Measurements from ENCODE around the gene ATP5MC2. TPM values are rescaled to one million over a fixed set of nuclear protein-coding genes. Genes with fewer than 3 reads are reported as not detected.

The ATP5MC2 gene
- total RNA-seq, 1 experiment from 2014 or later: 304 TPM

- no peaks in the 10 kb centered on the region for H3K27me3 ChIP-seq (ENCODE audit: insufficient read depth, low read length)
- no peak for ATAC-seq
- BruUV-seq (replicated peaks): no TSS peak
- TF ChIP-seq TCF7L2 (IDR thresholded peaks at IDR 0.05; ENCODE audit: borderline replicate concordance, extremely low read depth, insufficient read depth, insufficient read length) (no peak), ZFX (IDR thresholded peaks at IDR 0.05) (no peak)
- ChIA-PET CTCF (no interaction called here), RAD21 (ENCODE audit: low non-redundant PET in 1 of 2, low total read pairs in 2 of 2, uncharacterized antibody in 2 of 2, unreplicated experiment in 2 of 2) (no interaction called here), POLR2A (interaction anchor here (1.2 kb wide), 1 partner anchor 11 kb away, joined by 3 read pairs; no protein-coding TSS in a partner anchor)
- no peak overlapping the region for H3K9ac ChIP-seq (ENCODE audit: low read length)
- no peaks in the 10 kb centered on the region for H4K20me1 ChIP-seq (ENCODE audit: insufficient read depth)
- H3K4me2 ChIP-seq (ENCODE audit: low read length): no peak overlapping the region
- H3K27ac ChIP-seq (ENCODE audit: low read depth, low read length): no peak overlapping the region
- H3K36me3 ChIP-seq (ENCODE audit: control insufficient read depth in 1 of 2, insufficient read depth in 2 of 2, low read length in 2 of 2): no peaks in the 10 kb centered on the region
- no peaks in the 10 kb centered on the region for H3K9me2 ChIP-seq (ENCODE audit: insufficient read depth)
- no peaks in the 10 kb centered on the region for H3K79me2 ChIP-seq (ENCODE audit: insufficient read depth, low read length)
- H3K4me3 ChIP-seq (replicated peaks in 1 of 2; ENCODE audit: low read depth in 1 of 2, low read length in 2 of 2): no peak overlapping the region
- H2AFZ ChIP-seq (ENCODE audit: low read depth, low read length, poor library complexity, severe bottlenecking): no peak overlapping the region
- H3K9me3 ChIP-seq (ENCODE audit: control insufficient read depth in 1 of 2, insufficient read depth in 1 of 2, low read depth in 1 of 2, low read length in 2 of 2): no peaks in the 10 kb centered on the region
- intact Hi-C loops (cut with micrococcal nuclease): no loop called here
- no peaks in the 10 kb centered on the region for H3K4me1 ChIP-seq (ENCODE audit: control insufficient read depth in 1 of 2, insufficient read depth in 2 of 2, low read length in 2 of 2)
- DNase-seq (ENCODE audit: low read depth, low spot score): no peak
Observed at GRCh38 chr12:53683983-53684382, 8.1 kb upstream of the ATP5MC2 start.

- intact Hi-C loops (cut with micrococcal nuclease): no loop called here
- H3K79me2 ChIP-seq (ENCODE audit: insufficient read depth, low read length): no peaks in the 10 kb centered on the region
- BruUV-seq (replicated peaks): no TSS peak
- POLR2A ChIA-PET: interaction anchor here (1.2 kb wide), 1 partner anchor 12 kb away, joined by 3 read pairs; no protein-coding TSS in a partner anchor
- no peak for DNase-seq (ENCODE audit: low read depth, low spot score)
- no peak overlapping the region for H3K4me2 ChIP-seq (ENCODE audit: low read length)
- ATAC-seq: no peak
- RAD21 ChIA-PET (ENCODE audit: low non-redundant PET in 1 of 2, low total read pairs in 2 of 2, uncharacterized antibody in 2 of 2, unreplicated experiment in 2 of 2): no interaction called here
- H3K9me2 ChIP-seq (ENCODE audit: insufficient read depth): no peaks in the 10 kb centered on the region
- no peak overlapping the region for H3K9ac ChIP-seq (ENCODE audit: low read length)
- H4K20me1 ChIP-seq (ENCODE audit: insufficient read depth): no peaks in the 10 kb centered on the region
- no peaks in the 10 kb centered on the region for H3K36me3 ChIP-seq (ENCODE audit: control insufficient read depth in 1 of 2, insufficient read depth in 2 of 2, low read length in 2 of 2)
- no peaks in the 10 kb centered on the region for H3K27me3 ChIP-seq (ENCODE audit: insufficient read depth, low read length)
- H3K27ac ChIP-seq (ENCODE audit: low read depth, low read length): no peak overlapping the region
- no peak for TF ChIP-seq POLR2AphosphoS5 (IDR thresholded peaks at IDR 0.05; ENCODE audit: low read depth, low read length)
- no peak for TF ChIP-seq TCF7L2 (IDR thresholded peaks at IDR 0.05; ENCODE audit: borderline replicate concordance, extremely low read depth, insufficient read depth, insufficient read length)
- no peak for TF ChIP-seq ATF3 (IDR thresholded peaks at IDR 0.05)
- no peak for TF ChIP-seq ELF1 (IDR thresholded peaks at IDR 0.05; ENCODE audit: borderline replicate concordance, low read depth)
- no peak for TF ChIP-seq YY1 (IDR thresholded peaks at IDR 0.05; ENCODE audit: extremely low read depth, insufficient replicate concordance, low read depth, low read length)
- no peak for TF ChIP-seq EZH2phosphoT487 (IDR thresholded peaks at IDR 0.05; ENCODE audit: borderline replicate concordance)
- no peak for TF ChIP-seq ZBTB33 (IDR thresholded peaks at IDR 0.05; ENCODE audit: extremely low read depth, insufficient replicate concordance, low read length)
- TF ChIP-seq REST (IDR thresholded peaks at IDR 0.05; ENCODE audit: low read depth): no peak
- no peak overlapping the region for H2AFZ ChIP-seq (ENCODE audit: low read depth, low read length, poor library complexity, severe bottlenecking)
- H3K4me1 ChIP-seq (ENCODE audit: control insufficient read depth in 1 of 2, insufficient read depth in 2 of 2, low read length in 2 of 2): no peaks in the 10 kb centered on the region
- no peak overlapping the region for H3K4me3 ChIP-seq (replicated peaks in 1 of 2; ENCODE audit: low read depth in 1 of 2, low read length in 2 of 2)
- no peaks in the 10 kb centered on the region for H3K9me3 ChIP-seq (ENCODE audit: control insufficient read depth in 1 of 2, insufficient read depth in 1 of 2, low read depth in 1 of 2, low read length in 2 of 2)
- CTCF ChIA-PET: no interaction called here
Observed at GRCh38 chr12:53683494-53683893, 7.6 kb upstream of the ATP5MC2 start.

All from HCT116 (cell line).